CD8-positive, alpha-beta memory T cell (primary cell): ENCODE measurements around the gene ACYP2. TPM values are rescaled to one million over a fixed set of nuclear protein-coding genes. Genes with fewer than 3 reads are reported as not detected.
A peak's percentile ranks its signal among the peaks of the same experiment; 100 is the strongest.

Experiments
- CTCF ChIA-PET: fragments of 350-600 bp; sonication (Branson Sonifier 250); formaldehyde crosslinking; loops from one replicate; lab custom pipeline; 2021; ENCODE audit warnings: antibody characterized with exemption; lab: Charles Lee
- POLR2A ChIA-PET: fragments of 350-600 bp; sonication (Branson Sonifier 250); formaldehyde crosslinking; loops from one replicate; lab custom pipeline; 2021; ENCODE audit warnings: antibody characterized with exemption; lab: Charles Lee
- DNase-seq, 5 donors: peaks; one replicate each; pipeline versions ENCODE4 v3.0.0 to v3.0.0-alpha.2; 2020 to 2022; ENCODE audit warnings: mixed read lengths in 1 of 5
- H3K27ac ChIP-seq: one replicate; pipeline ENCODE4 v1.7.0; 2013; ENCODE audit warnings: low read depth, mild to moderate bottlenecking, low read length, moderate library complexity
- H3K27me3 ChIP-seq: 2 replicates; pipeline ENCODE4 v1.7.0; 2013; ENCODE audit warnings: low read length, mild to moderate bottlenecking; ENCODE audit not compliant: insufficient read depth, poor library complexity, severe bottlenecking
- H3K36me3 ChIP-seq: 2 replicates; pipeline ENCODE4 v1.7.0; 2013; ENCODE audit warnings: mild to moderate bottlenecking, low read length, moderate library complexity; ENCODE audit not compliant: insufficient read depth
- H3K4me1 ChIP-seq: 2 replicates; pipeline ENCODE4 v1.7.0; 2013; ENCODE audit warnings: mild to moderate bottlenecking, low read length, moderate library complexity; ENCODE audit not compliant: insufficient read depth
- H3K4me3 ChIP-seq: 2 replicates; pipeline ENCODE4 v1.7.0; 2013; ENCODE audit warnings: mild to moderate bottlenecking, low read length
- H3K9me3 ChIP-seq: 2 replicates; pipeline ENCODE4 v1.7.0; 2013; ENCODE audit warnings: mild to moderate bottlenecking, low read length
- H3K27ac Mint-ChIP-seq, 8 donors: one replicate each; pipeline ENCODE4 v1.8.0; 2020 to 2021; ENCODE audit warnings: mixed read lengths in 8 of 8, mild to moderate bottlenecking in 6 of 8, inconsistent platforms in 3 of 8, moderate library complexity in 3 of 8
- H3K27me3 Mint-ChIP-seq, 2 donors: one replicate each; pipeline ENCODE4 v1.8.0; 2020 to 2021; ENCODE audit warnings: mixed read lengths in 2 of 2, mild to moderate bottlenecking in 1 of 2, moderate library complexity in 1 of 2
- H3K36me3 Mint-ChIP-seq, 3 donors: one replicate each; pipeline ENCODE4 v1.8.0; 2020 to 2021; ENCODE audit warnings: mixed read lengths in 3 of 3, inconsistent platforms in 1 of 3, mild to moderate bottlenecking in 1 of 3
- H3K4me1 Mint-ChIP-seq, 3 donors: one replicate each; pipeline ENCODE4 v1.8.0; 2020 to 2021; ENCODE audit warnings: mixed read lengths in 3 of 3, inconsistent platforms in 1 of 3, mild to moderate bottlenecking in 1 of 3
- H3K4me3 Mint-ChIP-seq, 7 donors: one replicate each; pipeline ENCODE4 v1.8.0; 2020 to 2021; ENCODE audit warnings: mixed read lengths in 7 of 7, mild to moderate bottlenecking in 6 of 7, moderate library complexity in 4 of 7, inconsistent platforms in 2 of 7
- H3K9me3 Mint-ChIP-seq, 5 donors: one replicate each; pipeline ENCODE4 v1.8.0; 2020 to 2022; ENCODE audit warnings: mixed read lengths in 5 of 5, mild to moderate bottlenecking in 3 of 5, moderate library complexity in 2 of 5, inconsistent platforms in 1 of 5
- polyA plus RNA-seq: library from polyadenylated mRNA; unstranded; fragments of 300-500 nt; fragmentation: Illumina TruSeq; gene quantifications from one replicate; pipeline ENCODE4 v1.2.3, GENCODE V29; 2021
- total RNA-seq, 2 experiments: library from RNA; stranded (reverse); gene quantifications; one replicate each; pipeline ENCODE4 v1.2.3, GENCODE V29; 2021

Gene ACYP2
- total and polyA plus RNA-seq, 3 experiments from 2014 or later = 8.8 to 12.6 (median 10.3) TPM

- Mint-ChIP-seq H3K4me3 (no peak overlapping the region), H3K9me3 (no peaks in the 10 kb centered on the region), H3K27me3 (no peaks in the 10 kb centered on the region), H3K36me3 (peaks cover 0 to 2% (median 0%) of the 10 kb centered on the region in 3 donors), H3K4me1 (peaks cover 7 to 14% (median 9%) of the 10 kb centered on the region in 3 donors), H3K27ac (no peak overlapping the region)
- ChIA-PET CTCF (interaction anchor here (1.7 kb wide), 1 partner anchor 11 kb away, joined by 6 read pairs; no protein-coding TSS in a partner anchor), POLR2A (no interaction called here)
- Histone ChIP-seq H3K36me3 (no peaks in the 10 kb centered on the region), H3K9me3 (no peaks in the 10 kb centered on the region), H3K4me3 (no peak overlapping the region), H3K4me1 (peaks cover 4% of the 10 kb centered on the region), H3K27ac (no peak overlapping the region), H3K27me3 (no peaks in the 10 kb centered on the region)
- no peak for DNase-seq
Measured at GRCh38 chr2:54099829-54100585, 15.4 kb upstream of the ACYP2 start.

DNA sequence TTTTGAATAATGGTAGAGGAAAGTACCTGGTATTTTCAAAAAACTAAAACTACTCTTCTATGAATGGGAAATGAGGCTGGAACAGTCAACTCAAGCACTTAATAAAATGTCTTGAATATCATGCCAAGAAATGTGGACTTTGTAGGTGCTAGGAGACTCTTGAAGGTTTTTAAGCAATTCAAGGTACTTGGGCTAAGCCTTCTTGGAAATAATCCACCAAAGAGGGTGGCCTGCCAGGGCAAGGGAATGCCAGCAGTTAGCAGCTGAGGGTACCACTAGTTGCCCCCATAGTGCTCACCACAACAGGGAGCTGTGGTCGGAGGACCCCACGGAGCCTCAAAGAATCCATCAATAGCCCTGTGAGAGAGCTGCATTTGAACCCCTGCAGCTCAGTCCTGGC, 14.6 kb upstream of the ACYP2 start:
- DNase-seq = no peak
- no peak overlapping the region for H3K4me3 ChIP-seq
- H3K4me1 Mint-ChIP-seq = peaks cover 7 to 14% (median 9%) of the 10 kb centered on the region in 3 donors
- H3K9me3 ChIP-seq = no peaks in the 10 kb centered on the region
- H3K27me3 ChIP-seq = no peaks in the 10 kb centered on the region
- ChIA-PET CTCF (interaction anchor here (1.6 to 1.7 kb wide), 2 partner anchors 10 to 23 kb away, joined by 3 to 6 read pairs; no protein-coding TSS in a partner anchor), POLR2A (interaction anchor here (0.6 kb wide), 1 partner anchor 539 kb away, joined by 3 read pairs; no protein-coding TSS in a partner anchor)
- no peak overlapping the region for H3K27ac ChIP-seq
- H3K9me3 Mint-ChIP-seq = no peaks in the 10 kb centered on the region
- H3K27me3 Mint-ChIP-seq = no peaks in the 10 kb centered on the region
- H3K27ac Mint-ChIP-seq = peak overlapping the region in 1 of 8 donors; percentile 69
- no peaks in the 10 kb centered on the region for H3K36me3 ChIP-seq
- peaks cover 4% of the 10 kb centered on the region for H3K4me1 ChIP-seq
- peaks cover 0 to 2% (median 0%) of the 10 kb centered on the region in 3 donors for H3K36me3 Mint-ChIP-seq
- H3K4me3 Mint-ChIP-seq = no peak overlapping the region

DNA sequence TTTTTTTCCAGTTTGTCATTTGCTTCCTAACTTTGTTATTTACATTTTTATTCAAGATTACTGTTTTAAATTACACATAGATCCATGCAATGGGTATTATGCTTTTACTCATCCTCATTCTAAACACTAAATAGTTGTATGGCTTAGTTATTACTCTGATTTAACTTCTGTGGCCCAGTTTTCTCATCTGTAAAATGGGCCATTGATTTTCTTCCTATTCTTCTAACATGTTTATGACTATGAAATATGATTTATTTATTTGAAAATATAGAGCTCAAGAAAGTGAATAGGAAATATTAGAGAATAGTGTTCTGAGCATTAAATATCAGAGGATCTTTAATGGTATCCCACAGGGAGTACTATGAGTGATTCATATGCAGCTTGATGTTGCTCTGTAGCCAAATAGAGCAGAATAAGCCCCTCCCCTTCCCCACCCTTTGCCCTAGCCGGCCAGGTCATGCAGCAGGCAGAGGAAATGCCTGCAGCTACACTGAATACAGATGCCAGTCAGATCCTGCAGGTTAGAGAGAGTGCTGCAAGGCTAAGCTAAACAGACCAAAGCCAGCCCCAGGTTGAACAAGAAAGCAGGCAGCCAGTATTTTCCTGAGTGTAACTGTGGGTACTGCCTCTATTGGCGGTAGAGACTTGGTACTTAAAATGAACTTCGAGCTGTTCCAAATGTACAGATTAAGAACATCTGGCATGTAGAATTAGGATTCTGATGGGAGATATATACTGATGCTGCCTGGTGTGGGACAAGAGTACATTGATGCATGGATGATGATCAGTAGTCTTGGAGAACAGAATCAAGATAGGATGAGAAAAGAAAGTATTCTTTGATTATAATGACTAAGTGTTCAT, 11.7 kb upstream of the ACYP2 start:
- Histone ChIP-seq H3K4me1 (peaks cover 4% of the 10 kb centered on the region), H3K27ac (no peak overlapping the region), H3K4me3 (no peak overlapping the region), H3K27me3 (no peaks in the 10 kb centered on the region), H3K9me3 (no peaks in the 10 kb centered on the region), H3K36me3 (no peaks in the 10 kb centered on the region)
- peak in 2 of 5 donors; percentile 22 to 61 for DNase-seq
- ChIA-PET POLR2A (interaction anchor here (0.9 to 1.0 kb wide), 2 partner anchors 12 to 133 kb away, joined by 3 to 4 read pairs; partner anchors contain the start of gene PSME4), CTCF (interaction anchor here (1.6 to 1.7 kb wide), 2 partner anchors 11 to 17 kb away, joined by 3 to 4 read pairs; no protein-coding TSS in a partner anchor)
- Mint-ChIP-seq H3K9me3 (no peaks in the 10 kb centered on the region), H3K4me1 (peaks cover 6 to 14% (median 10%) of the 10 kb centered on the region in 3 donors), H3K4me3 (peak overlapping the region in 1 of 7 donors; percentile 23), H3K27ac (peak overlapping the region in 3 of 8 donors; percentile 1 to 44 (median 25)), H3K27me3 (no peaks in the 10 kb centered on the region), H3K36me3 (peaks cover 0 to 2% (median 0%) of the 10 kb centered on the region in 3 donors)

- Histone ChIP-seq H3K27me3 (no peaks in the 10 kb centered on the region), H3K4me3 (no peak overlapping the region), H3K36me3 (no peaks in the 10 kb centered on the region), H3K27ac (no peak overlapping the region), H3K9me3 (no peaks in the 10 kb centered on the region), H3K4me1 (peaks cover 4% of the 10 kb centered on the region)
- peaks cover 6 to 10% (median 8%) of the 10 kb centered on the region in 3 donors for H3K4me1 Mint-ChIP-seq
- DNase-seq = peak in 3 of 5 donors; percentile 27 to 54 (median 51)
- H3K27ac Mint-ChIP-seq = no peak overlapping the region
- peaks cover 0 to 7% of the 10 kb centered on the region in 2 donors for H3K27me3 Mint-ChIP-seq
- no peaks in the 10 kb centered on the region for H3K9me3 Mint-ChIP-seq
- H3K4me3 Mint-ChIP-seq = peak overlapping the region in 1 of 7 donors; percentile 32
- H3K36me3 Mint-ChIP-seq = no peaks in the 10 kb centered on the region
- CTCF ChIA-PET = interaction anchor here (0.7 to 2.8 kb wide), 7 partner anchors 10 to 732 kb away, joined by 3 to 9 read pairs (median 5); no protein-coding TSS in a partner anchor
- POLR2A ChIA-PET = interaction anchor here (1.3 kb wide), 1 partner anchor 9 kb away, joined by 3 read pairs; the partner anchor contains the start of gene ACYP2
Measured at GRCh38 chr2:54106631-54107454, 8.6 kb upstream of the ACYP2 start.

DNA sequence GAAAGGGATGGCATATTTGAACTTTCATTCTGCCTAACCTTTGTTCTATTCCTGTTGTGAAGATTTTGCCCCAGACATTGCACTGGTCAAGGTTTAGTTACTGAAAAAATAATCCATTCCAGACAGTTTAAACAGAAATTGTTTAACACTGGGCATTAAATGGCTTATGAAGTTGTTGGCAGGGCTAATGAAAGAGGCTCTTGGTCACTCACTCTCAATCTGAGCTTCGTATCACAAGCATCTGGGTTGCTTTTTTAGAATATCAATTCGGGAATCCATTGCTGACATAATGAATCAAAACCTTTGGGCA, 8.0 kb upstream of the ACYP2 start:
- Histone ChIP-seq H3K27ac (no peak overlapping the region), H3K27me3 (no peaks in the 10 kb centered on the region), H3K36me3 (no peaks in the 10 kb centered on the region), H3K9me3 (no peaks in the 10 kb centered on the region), H3K4me3 (no peak overlapping the region), H3K4me1 (peaks cover 4% of the 10 kb centered on the region)
- Mint-ChIP-seq H3K27ac (no peak overlapping the region), H3K4me3 (no peak overlapping the region), H3K36me3 (no peaks in the 10 kb centered on the region), H3K27me3 (peaks cover 0 to 7% of the 10 kb centered on the region in 2 donors), H3K4me1 (peaks cover 6 to 10% (median 8%) of the 10 kb centered on the region in 3 donors), H3K9me3 (no peaks in the 10 kb centered on the region)
- ChIA-PET CTCF (interaction anchor here (0.7 to 2.8 kb wide), 7 partner anchors 10 to 731 kb away, joined by 3 to 9 read pairs (median 5); no protein-coding TSS in a partner anchor), POLR2A (interaction anchor here (1.3 kb wide), 1 partner anchor 8 kb away, joined by 3 read pairs; the partner anchor contains the start of gene ACYP2)
- no peak for DNase-seq

DNA sequence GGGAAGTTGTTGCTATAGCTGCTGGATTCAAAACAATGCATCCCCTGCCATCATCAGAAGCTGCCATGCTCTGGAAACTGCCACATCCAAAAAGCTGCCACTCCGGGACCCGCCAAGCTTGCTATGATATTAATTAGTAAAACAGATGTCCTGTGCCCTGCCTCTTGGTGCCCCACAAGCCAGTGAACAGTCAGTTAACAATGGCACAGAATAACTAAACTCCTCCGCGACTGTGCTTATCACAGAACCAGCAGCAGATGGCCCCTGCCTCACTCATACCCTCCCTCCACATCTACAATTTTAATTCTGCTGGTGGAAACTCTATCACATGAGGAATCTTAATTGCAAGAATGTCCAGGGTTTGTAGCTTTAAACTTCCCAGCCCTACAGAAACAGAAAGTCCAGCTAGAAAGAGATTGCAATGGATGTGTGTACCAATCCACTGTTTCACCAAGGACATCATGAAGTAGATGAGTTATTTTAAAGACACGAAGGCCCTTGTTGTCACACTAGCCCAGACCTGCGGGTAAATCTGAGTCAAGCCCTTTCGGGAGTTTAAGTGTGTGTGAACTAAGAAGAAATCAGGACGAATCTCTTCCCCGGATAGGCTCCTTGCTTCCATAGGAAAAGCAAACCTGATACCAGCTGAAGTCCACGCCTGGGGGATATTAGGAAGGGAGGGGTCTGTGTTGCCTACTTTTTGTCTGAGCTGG, 7.4 kb upstream of the ACYP2 start:
- Mint-ChIP-seq H3K27me3 (peaks cover 0 to 7% of the 10 kb centered on the region in 2 donors), H3K36me3 (no peaks in the 10 kb centered on the region), H3K4me1 (peaks cover 6 to 10% (median 8%) of the 10 kb centered on the region in 3 donors), H3K27ac (peak overlapping the region in 1 of 8 donors; percentile 83), H3K9me3 (no peaks in the 10 kb centered on the region), H3K4me3 (no peak overlapping the region)
- POLR2A ChIA-PET = no interaction called here
- Histone ChIP-seq H3K9me3 (no peaks in the 10 kb centered on the region), H3K27me3 (no peaks in the 10 kb centered on the region), H3K36me3 (no peaks in the 10 kb centered on the region), H3K27ac (no peak overlapping the region), H3K4me3 (no peak overlapping the region), H3K4me1 (peaks cover 4% of the 10 kb centered on the region)
- CTCF ChIA-PET = interaction anchor here (1.4 to 2.8 kb wide), 3 partner anchors 17 to 731 kb away, joined by 5 to 9 read pairs (median 7); no protein-coding TSS in a partner anchor
- no peak for DNase-seq
